GM12874 (cell line): ENCODE measurements around the gene GCH1.
A peak's percentile ranks its signal among the peaks of the same experiment; 100 is the strongest.

Experiments used
- TF ChIP-seq, protein P1 (sequence below): IDR thresholded peaks from 2 replicates; pipeline ENCODE4 v1.5.1; 2011; ENCODE audit warnings: low read depth, mild to moderate bottlenecking, control low read depth, low read length, moderate library complexity; ENCODE audit not compliant: insufficient read depth

The GCH1 gene

DNA sequence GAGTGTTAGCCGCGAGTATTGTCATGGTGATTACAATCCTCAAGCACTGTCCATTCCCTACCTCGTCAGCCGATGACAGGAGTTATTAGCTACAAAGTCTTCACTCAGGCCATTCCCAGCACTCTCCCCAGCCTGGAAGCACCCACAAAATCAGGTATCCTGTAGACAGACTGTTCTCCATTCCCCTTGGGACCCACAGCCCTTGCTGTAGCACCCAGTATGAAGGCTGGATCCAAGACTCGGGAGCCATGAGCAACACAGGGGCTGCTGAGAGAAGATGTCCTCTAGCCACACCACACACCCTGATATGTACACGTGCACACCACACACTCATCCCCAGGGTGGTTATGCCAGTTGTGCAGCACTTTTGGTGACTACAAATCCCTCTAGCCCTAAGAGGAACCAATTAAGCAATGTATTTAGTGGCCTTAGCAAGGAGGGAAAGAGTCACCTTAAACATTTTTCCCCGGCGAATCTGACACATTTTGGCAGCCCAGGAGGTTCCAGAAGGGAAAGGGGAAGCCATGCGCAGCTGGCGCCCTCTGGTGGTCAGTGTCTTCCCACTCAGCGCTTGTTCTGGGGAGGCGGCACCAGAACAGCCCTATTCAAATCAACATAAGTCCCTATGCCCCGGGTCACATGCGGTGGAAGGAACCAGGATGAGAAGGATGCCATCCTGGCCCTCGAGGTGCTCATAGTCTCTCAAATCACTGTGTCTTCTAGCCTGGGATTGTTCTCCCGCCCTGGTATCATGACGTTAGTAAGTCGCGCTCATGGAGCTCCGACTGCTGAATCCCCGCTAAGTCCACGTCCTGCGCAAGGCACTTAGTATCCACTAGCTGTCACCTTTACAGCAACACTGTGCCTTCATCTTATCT lies 96.9 kb downstream of the GCH1 start:
- TF ChIP-seq, protein P1, sequence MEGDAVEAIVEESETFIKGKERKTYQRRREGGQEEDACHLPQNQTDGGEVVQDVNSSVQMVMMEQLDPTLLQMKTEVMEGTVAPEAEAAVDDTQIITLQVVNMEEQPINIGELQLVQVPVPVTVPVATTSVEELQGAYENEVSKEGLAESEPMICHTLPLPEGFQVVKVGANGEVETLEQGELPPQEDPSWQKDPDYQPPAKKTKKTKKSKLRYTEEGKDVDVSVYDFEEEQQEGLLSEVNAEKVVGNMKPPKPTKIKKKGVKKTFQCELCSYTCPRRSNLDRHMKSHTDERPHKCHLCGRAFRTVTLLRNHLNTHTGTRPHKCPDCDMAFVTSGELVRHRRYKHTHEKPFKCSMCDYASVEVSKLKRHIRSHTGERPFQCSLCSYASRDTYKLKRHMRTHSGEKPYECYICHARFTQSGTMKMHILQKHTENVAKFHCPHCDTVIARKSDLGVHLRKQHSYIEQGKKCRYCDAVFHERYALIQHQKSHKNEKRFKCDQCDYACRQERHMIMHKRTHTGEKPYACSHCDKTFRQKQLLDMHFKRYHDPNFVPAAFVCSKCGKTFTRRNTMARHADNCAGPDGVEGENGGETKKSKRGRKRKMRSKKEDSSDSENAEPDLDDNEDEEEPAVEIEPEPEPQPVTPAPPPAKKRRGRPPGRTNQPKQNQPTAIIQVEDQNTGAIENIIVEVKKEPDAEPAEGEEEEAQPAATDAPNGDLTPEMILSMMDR = peak; percentile 95

DNA sequence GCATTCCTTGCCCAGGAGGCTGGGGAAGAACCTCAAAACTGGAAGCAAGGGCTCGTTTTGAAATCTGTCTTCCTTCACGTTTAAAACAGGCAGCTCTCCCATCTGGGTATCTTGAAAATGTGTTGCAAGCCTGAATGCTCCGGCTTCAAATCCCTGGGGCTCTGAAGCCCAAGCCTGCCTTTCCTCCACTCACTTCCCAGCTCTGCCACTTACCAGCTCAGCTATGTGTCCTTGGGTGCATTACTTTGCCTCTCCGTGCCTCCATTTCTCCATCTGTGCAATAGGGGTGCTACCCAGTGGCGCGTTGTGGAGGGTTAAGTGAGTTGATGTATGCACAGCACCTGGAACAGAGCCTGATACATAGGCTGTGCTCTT lies 97.6 kb downstream of the GCH1 start:
- TF ChIP-seq, protein P1 = no peak

DNA sequence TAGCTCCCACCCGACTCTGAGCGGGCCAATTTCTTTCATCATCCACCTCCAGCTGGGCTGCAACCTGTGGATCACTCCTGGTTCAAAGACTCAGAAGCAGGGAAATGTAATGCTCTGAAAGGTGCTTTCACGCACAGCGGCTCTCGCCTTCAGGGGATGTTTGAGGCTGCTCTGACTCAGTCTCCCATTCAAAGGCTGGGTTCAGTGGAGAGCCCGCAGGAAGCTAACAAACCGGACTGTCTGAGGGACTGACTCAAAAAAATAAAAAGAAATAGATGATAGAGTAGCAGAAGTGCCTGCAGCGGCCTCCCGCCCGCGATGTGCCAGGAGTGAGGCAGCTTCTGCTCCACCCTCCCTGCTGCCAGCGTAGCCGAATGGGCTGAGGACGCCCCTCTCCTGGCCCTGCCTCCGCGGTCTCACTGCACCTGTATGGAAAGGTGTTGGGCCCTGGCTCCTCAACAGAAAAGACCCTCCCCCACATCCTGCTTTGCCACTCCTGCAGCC lies 98.0 kb downstream of the GCH1 start:
- TF ChIP-seq, protein P1 = no peak

DNA sequence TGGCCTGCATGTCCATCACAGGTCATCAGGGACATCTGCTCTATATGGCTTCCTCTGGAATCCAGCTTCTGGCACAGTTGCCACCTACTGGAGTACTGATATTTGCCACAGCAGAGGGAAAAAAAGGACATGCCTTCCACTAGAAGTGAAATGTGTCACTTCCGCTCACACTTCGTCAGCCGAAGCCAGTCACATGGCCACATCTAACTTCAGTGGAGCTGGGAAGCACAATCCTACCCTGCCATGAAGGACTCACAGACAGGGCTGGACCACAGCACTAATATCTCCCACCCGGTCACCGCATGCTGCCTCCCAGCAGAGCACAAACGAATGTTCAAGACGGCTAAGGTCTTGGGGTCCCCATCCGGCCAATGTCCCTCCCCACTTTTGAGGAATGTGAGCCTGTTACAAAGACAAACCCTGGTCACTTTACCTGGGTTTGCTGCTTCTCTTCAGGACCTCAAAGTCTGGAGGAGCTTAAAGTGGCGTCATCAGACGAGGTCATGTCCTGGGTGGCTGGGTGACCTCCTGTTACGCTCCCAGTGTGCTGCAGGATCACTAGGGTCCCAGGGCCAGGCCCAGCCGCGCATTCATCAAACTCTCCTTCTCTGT lies 98.6 kb downstream of the GCH1 start:
- TF ChIP-seq, protein P1 = no peak

DNA sequence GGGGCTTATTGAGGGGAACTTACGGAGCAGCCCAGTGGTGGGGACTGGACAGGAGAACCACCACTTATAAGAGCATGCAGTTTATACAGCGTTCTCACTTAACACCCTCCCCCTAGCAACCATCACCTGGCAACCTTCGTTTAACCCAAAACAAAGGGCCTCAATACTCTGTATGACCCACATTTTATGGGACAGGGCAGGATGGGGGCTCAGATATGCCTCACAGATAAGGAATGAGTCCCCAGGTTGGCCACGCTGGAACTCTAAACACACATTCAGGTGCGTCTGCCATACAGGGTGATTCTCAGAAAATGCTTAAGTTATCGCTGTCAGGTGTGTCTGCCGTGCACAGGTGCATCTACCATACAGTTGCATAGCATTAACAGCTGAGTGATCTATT lies 99.2 kb downstream of the GCH1 start:
- TF ChIP-seq, protein P1 = no peak

DNA sequence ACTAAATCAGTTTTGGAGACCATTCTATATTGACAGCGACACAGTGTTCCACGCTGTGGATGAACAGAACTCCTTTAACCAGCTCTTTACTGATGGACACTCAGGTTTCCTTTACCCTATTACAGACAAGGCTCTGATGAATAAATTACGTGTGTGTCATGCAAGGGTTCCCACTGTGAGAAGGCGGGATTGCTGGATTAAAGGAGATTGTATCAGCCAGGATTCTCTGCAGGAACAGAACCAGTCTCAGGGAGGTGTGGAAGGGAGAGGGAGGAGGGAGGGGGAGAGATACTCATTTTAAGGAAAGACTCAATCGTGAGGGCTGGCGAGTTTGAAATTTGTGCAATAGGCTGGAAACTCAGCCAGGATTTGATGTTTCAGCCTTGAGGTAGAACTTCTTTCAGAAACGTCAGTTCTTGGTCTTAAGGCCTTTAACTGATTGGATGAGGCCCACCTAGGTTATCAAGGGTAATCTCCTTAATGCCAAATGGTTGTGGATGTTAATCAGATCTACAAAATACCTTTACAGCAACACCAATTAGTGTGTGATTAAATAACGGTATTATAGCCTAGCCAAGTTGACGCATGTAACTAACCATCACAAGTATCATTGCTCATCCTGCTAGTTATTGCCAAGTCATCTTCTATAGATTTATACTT lies 104.0 kb downstream of the GCH1 start:
- TF ChIP-seq, protein P1 = no peak

DNA sequence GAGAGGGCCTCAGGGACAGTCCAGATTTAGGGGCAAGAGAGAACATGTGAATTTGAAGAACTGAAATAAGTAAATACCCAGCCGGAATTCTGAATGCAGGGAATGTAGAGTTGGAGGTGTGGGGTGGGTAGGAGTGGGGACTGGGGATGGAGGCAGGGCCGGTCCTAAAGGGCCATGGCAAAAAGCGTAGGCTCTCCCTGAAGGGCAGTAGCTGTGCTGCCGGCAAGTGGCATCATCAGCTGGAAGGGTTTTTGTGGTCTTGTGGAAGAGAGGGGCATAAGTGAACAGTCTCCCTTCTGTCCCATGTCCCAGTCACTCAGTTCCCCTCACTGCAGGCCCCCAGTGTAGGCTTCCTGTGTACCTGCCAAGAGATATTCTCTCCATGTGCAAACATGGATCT lies 104.6 kb downstream of the GCH1 start:
- TF ChIP-seq, protein P1 = no peak
